ENCODE results near the gene MINDY1. TPM values are rescaled to one million over a fixed set of nuclear protein-coding genes. Genes with fewer than 3 reads are reported as not detected.

Gene MINDY1
- total and polyA plus RNA-seq, 7 donors, result 4.4 to 26.0 (median 16.2) TPM

DNA sequence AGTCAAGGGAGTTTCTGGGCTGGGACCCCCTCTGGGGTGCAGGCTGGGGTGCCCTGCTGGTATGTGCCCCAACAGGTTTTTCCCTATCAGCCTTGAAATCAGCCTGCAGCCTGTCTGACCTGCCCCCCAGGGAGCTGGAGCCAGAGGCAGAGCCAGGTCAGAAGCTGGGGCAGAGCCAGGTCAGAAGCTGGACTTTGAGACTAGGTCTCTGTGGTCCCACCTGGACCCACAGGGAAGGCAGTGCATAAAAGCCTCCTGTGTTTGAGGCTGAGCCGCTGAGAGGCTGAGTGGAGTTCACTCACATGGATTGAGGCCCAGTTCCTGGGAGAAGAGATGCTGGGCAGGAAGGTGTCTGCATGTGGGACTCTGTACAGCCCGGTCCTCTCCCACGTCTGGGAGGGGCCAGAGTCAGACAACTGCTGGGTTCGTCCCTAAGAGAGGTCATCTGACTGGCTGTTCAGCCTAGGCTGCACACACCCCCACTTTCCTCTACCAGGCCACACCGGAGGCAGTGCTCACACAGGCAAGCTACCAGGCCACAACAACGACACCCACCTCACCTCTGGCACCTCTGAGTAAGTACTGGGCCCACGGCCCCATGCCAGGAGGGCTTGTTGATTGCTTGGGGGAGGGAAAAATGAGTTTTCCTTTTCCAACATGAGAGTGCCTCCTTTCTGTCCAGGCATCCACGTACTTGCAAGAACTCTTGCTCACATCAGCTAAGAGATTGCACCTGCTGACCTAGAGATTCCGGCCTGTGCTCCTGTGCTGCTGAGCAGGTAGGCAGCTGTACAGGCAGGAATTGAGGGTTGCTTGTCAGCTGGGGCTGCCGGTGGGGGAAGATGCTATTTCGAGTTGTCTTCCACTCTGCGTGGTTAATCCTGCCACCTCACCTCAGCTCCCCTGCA lies 24.6 kb downstream of the MINDY1 start, which contains the start of gene ANXA9:
Gene ANXA9 (plus strand): TSS at position 488 of the 908 bp plus-strand sequence. CDS start 814 bp downstream, outside the sequence.
- Histone ChIP-seq H3K4me1 (peaks cover 7% of the 10 kb centered on the region), H3K36me3 (ENCODE audit: insufficient read depth in 1 of 2, low read depth in 1 of 2) (no peaks in the 10 kb centered on the region), H3K4me3 (no peak within 1 kb of the TSS), H3K27ac (no peak within 1 kb of the TSS), H3K27me3 (ENCODE audit: insufficient read depth in 3 of 3, low read length in 2 of 3) (no peaks in the 10 kb centered on the region), H3K9me3 (no peaks in the 10 kb centered on the region)
- DNase-seq (no peak), ATAC-seq (no peak)
- intact Hi-C loops (cut with DNase I), result no loop called here
- WGBS, 3 donors, result 72 to 80% (median 76%) methylated on average over 12 of the region's 12 CpGs
- TF ChIP-seq, protein P1, sequence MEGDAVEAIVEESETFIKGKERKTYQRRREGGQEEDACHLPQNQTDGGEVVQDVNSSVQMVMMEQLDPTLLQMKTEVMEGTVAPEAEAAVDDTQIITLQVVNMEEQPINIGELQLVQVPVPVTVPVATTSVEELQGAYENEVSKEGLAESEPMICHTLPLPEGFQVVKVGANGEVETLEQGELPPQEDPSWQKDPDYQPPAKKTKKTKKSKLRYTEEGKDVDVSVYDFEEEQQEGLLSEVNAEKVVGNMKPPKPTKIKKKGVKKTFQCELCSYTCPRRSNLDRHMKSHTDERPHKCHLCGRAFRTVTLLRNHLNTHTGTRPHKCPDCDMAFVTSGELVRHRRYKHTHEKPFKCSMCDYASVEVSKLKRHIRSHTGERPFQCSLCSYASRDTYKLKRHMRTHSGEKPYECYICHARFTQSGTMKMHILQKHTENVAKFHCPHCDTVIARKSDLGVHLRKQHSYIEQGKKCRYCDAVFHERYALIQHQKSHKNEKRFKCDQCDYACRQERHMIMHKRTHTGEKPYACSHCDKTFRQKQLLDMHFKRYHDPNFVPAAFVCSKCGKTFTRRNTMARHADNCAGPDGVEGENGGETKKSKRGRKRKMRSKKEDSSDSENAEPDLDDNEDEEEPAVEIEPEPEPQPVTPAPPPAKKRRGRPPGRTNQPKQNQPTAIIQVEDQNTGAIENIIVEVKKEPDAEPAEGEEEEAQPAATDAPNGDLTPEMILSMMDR (IDR thresholded peaks at IDR 0.05), result no peak

DNA sequence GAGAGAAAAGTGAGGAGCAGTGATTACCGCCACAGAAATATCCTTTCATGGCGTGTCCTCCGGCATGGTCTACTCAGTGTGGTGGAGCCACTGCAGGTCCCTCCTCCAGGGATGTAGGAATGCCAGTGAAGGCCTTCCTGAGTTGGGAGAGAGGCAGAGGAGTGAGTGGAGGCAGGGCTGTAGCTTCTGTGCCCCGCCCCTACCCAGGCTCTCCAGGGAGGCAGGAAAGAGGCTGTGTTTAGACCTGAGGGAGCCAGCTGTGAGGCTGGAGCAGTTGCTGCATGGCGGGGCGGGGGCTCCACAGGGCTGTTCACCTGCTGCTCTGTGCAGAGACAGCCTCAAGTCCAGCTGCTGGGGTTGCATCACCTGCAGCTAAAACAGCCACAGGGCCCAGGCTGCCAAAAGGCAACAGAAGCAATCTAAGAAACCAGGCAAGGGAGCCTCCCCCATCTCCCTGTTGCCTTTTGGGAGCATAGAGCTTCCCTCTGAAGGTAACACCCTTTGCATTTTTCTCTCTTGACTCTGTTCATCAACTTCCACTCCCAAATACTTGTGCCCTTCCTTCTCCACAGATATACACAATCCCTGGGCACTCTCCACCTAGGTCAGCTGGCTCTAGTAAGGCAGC lies 25.4 kb downstream of the MINDY1 start:
- H3K27ac ChIP-seq, result no peak overlapping the region
- H3K27me3 ChIP-seq (ENCODE audit: insufficient read depth in 3 of 3, low read length in 2 of 3), result no peaks in the 10 kb centered on the region
- H3K36me3 ChIP-seq (ENCODE audit: insufficient read depth in 1 of 2, low read depth in 1 of 2), result no peaks in the 10 kb centered on the region
- no peaks in the 10 kb centered on the region for H3K9me3 ChIP-seq
- H3K4me1 ChIP-seq, result peaks cover 8% of the 10 kb centered on the region
- ATAC-seq, result no peak
- no peak overlapping the region for H3K4me3 ChIP-seq
- 78 to 93% (median 87%) methylated on average over 6 of the region's 6 CpGs for WGBS, 3 donors
- TF ChIP-seq, protein P1 (IDR thresholded peaks at IDR 0.05), result no peak
- no peak for DNase-seq
- intact Hi-C loops (cut with DNase I), result no loop called here

- 31 to 40% (median 32%) methylated on average over 23 of the region's 23 CpGs for WGBS, 3 donors
- Histone ChIP-seq H3K27ac (peak overlapping the region; percentile 54), H3K36me3 (ENCODE audit: insufficient read depth in 1 of 2, low read depth in 1 of 2) (no peaks in the 10 kb centered on the region), H3K4me1 (peaks cover 8% of the 10 kb centered on the region), H3K27me3 (ENCODE audit: insufficient read depth in 3 of 3, low read length in 2 of 3) (no peaks in the 10 kb centered on the region), H3K9me3 (no peaks in the 10 kb centered on the region), H3K4me3 (peak overlapping the region; percentile 26)
- peak; percentile 85 to 90 for DNase-seq
- peak; percentile 48 to 67 (median 62) for ATAC-seq
- TF ChIP-seq, protein P1 (IDR thresholded peaks at IDR 0.05), result peak; percentile 99
- intact Hi-C loops (cut with DNase I), result loop anchor here in 1 of 2 donors (5.0 kb wide), 1 partner anchor 102 kb away; the partner anchor contains the start of gene ARNT
Measured at GRCh38 chr1:150979092-150980056, 27.3 kb downstream of the MINDY1 start.
